ENCODE data around the gene EFHC1.

DNA sequence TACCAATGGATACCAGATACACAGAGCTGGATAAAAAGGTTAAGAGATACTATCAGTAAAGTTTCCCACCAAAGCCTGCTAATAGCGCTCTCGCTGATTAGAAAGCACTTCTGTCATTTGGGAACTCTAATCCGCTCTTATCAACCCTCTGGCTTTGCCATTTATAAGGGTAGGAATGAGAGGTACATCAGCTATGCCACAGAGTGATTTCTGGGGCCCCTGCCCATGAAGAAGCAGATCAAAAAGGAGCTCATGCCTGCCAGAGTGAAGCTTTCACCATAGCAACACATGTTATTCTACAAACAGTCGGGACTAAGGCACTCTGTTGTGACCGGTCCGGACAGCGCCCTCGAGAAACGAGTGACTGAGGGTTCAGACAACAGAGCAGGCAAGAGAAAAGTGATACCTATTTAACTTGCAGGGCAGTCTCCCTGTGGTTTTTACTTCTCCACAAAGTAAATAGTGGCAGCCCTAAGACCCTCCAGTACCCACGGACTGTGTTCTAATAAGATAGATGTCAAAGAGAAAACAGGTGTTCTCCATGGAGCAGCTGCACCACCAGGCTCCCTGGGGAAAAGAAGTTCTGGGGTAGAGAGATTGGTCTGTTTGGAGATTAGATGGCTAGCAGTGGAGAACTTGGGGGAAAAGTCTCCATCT, 151.1 kb downstream of the EFHC1 start:
- TF ChIP-seq KLF6 (CRISPR knock-in tag; IDR thresholded peaks at IDR 0.05) (no peak), EZH2 (conservative IDR thresholded peaks at IDR 0.05; ENCODE audit: low read depth, low read length) (no peak), CHD4 (IDR thresholded peaks at IDR 0.05; ENCODE audit: borderline replicate concordance, low read length) (no peak), POLR2AphosphoS5 (IDR thresholded peaks at IDR 0.05; ENCODE audit: low read depth, low read length) (no peak), JDP2 (CRISPR knock-in tag; IDR thresholded peaks at IDR 0.05; ENCODE audit: borderline replicate concordance) (no peak), RFX5 (IDR thresholded peaks at IDR 0.05; ENCODE audit: low read depth, low read length) (no peak), SUZ12 (IDR thresholded peaks at IDR 0.05; ENCODE audit: low read depth, low read length) (no peak), POLR2A (IDR thresholded peaks at IDR 0.05; ENCODE audit: insufficient read depth in 1 of 2, low read depth in 2 of 2, low read length in 2 of 2) (no peak), ELF1 (CRISPR knock-in tag; IDR thresholded peaks at IDR 0.05) (no peak), RELA (CRISPR knock-in tag; IDR thresholded peaks at IDR 0.05) (no peak)
- TF ChIP-seq, protein P1, sequence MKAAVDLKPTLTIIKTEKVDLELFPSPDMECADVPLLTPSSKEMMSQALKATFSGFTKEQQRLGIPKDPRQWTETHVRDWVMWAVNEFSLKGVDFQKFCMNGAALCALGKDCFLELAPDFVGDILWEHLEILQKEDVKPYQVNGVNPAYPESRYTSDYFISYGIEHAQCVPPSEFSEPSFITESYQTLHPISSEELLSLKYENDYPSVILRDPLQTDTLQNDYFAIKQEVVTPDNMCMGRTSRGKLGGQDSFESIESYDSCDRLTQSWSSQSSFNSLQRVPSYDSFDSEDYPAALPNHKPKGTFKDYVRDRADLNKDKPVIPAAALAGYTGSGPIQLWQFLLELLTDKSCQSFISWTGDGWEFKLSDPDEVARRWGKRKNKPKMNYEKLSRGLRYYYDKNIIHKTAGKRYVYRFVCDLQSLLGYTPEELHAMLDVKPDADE (CRISPR knock-in tag; IDR thresholded peaks at IDR 0.05) = no peak
- TF ChIP-seq, protein P2, sequence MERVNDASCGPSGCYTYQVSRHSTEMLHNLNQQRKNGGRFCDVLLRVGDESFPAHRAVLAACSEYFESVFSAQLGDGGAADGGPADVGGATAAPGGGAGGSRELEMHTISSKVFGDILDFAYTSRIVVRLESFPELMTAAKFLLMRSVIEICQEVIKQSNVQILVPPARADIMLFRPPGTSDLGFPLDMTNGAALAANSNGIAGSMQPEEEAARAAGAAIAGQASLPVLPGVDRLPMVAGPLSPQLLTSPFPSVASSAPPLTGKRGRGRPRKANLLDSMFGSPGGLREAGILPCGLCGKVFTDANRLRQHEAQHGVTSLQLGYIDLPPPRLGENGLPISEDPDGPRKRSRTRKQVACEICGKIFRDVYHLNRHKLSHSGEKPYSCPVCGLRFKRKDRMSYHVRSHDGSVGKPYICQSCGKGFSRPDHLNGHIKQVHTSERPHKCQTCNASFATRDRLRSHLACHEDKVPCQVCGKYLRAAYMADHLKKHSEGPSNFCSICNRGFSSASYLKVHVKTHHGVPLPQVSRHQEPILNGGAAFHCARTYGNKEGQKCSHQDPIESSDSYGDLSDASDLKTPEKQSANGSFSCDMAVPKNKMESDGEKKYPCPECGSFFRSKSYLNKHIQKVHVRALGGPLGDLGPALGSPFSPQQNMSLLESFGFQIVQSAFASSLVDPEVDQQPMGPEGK (CRISPR knock-in tag; IDR thresholded peaks at IDR 0.05) = no peak
